Measurements from ENCODE around the gene PRKG2. TPM values are rescaled to one million over a fixed set of nuclear protein-coding genes. Genes with fewer than 3 reads are reported as not detected.

PRKG2 gene
- total and polyA plus RNA-seq, 4 donors = 0.03 to 0.14 (median 0.08) TPM; not detected in 1

- no peak overlapping the region for H3K27ac ChIP-seq (ENCODE audit: low read depth in 1 of 2, low read length in 2 of 2)
- no peaks in the 10 kb centered on the region for H3K4me1 ChIP-seq (ENCODE audit: control insufficient read depth in 4 of 4, insufficient read depth in 4 of 4, low read length in 3 of 4)
- WGBS = 60% methylated on average over 2 of the region's 2 CpGs
Observed at GRCh38 chr4:81143183-81143582, 71.8 kb downstream of the PRKG2 start.

GRCh38 chr4:81142744-81143143 lies 72.3 kb downstream of the PRKG2 start:
- H3K4me3 ChIP-seq (ENCODE audit: low read depth in 1 of 3, low read length in 3 of 3) = no peak overlapping the region
- peaks cover 0 to 3% (median 0%) of the 10 kb centered on the region in 4 donors for H3K27me3 ChIP-seq (ENCODE audit: control insufficient read depth in 4 of 4, insufficient read depth in 4 of 4, low read length in 3 of 4)
- no peaks in the 10 kb centered on the region for H3K9me3 ChIP-seq (ENCODE audit: control insufficient read depth in 4 of 4, low read length in 3 of 4)
- H3K4me1 ChIP-seq (ENCODE audit: control insufficient read depth in 4 of 4, insufficient read depth in 4 of 4, low read length in 3 of 4) = no peaks in the 10 kb centered on the region
- DNase-seq (ENCODE audit: low spot score) = no peak
- 79% methylated on average over 7 of the region's 7 CpGs for WGBS
- no peak overlapping the region for H3K27ac ChIP-seq (ENCODE audit: low read depth in 1 of 2, low read length in 2 of 2)
- no peak overlapping the region for H3K9ac ChIP-seq (ENCODE audit: low read depth in 1 of 2, low read length in 2 of 2)
- H3K36me3 ChIP-seq (ENCODE audit: control insufficient read depth in 4 of 4, insufficient read depth in 3 of 4, low read depth in 1 of 4, low read length in 3 of 4) = no peaks in the 10 kb centered on the region
- TF ChIP-seq ZBTB33 (IDR thresholded peaks at IDR 0.05) (no peak), REST (IDR thresholded peaks at IDR 0.05) (no peak), CTCF (IDR thresholded peaks at IDR 0.05; ENCODE audit: low read depth, low read length, missing input control) (no peak), MAX (IDR thresholded peaks at IDR 0.05) (no peak), FOXA2 (IDR thresholded peaks at IDR 0.05) (no peak), NR2F2 (IDR thresholded peaks at IDR 0.05) (no peak), RXRA (IDR thresholded peaks at IDR 0.05) (no peak), FOXA1 (IDR thresholded peaks at IDR 0.05) (no peak), HNF4A (conservative IDR thresholded peaks at IDR 0.05) (no peak), RAD21 (IDR thresholded peaks at IDR 0.05) (no peak)

More at GRCh38 chr4:81143183-81143582, 71.8 kb downstream of the PRKG2 start:
- no peaks in the 10 kb centered on the region for H3K9me3 ChIP-seq (ENCODE audit: control insufficient read depth in 4 of 4, low read length in 3 of 4)
- H3K4me3 ChIP-seq (ENCODE audit: low read depth in 1 of 3, low read length in 3 of 3) = no peak overlapping the region
- TF ChIP-seq FOXA2 (IDR thresholded peaks at IDR 0.05) (no peak), CTCF (IDR thresholded peaks at IDR 0.05; ENCODE audit: low read depth, low read length, missing input control) (no peak), SP1 (IDR thresholded peaks at IDR 0.05) (no peak), NR2F2 (IDR thresholded peaks at IDR 0.05) (no peak)
- H3K27me3 ChIP-seq (ENCODE audit: control insufficient read depth in 4 of 4, insufficient read depth in 4 of 4, low read length in 3 of 4) = peaks cover 0 to 3% (median 0%) of the 10 kb centered on the region in 4 donors
- H3K9ac ChIP-seq (ENCODE audit: low read depth in 1 of 2, low read length in 2 of 2) = no peak overlapping the region
- DNase-seq (ENCODE audit: low spot score) = no peak
- H3K36me3 ChIP-seq (ENCODE audit: control insufficient read depth in 4 of 4, insufficient read depth in 3 of 4, low read depth in 1 of 4, low read length in 3 of 4) = no peaks in the 10 kb centered on the region
